Measurements from ENCODE around the gene SMARCC1.

Gene SMARCC1

DNA sequence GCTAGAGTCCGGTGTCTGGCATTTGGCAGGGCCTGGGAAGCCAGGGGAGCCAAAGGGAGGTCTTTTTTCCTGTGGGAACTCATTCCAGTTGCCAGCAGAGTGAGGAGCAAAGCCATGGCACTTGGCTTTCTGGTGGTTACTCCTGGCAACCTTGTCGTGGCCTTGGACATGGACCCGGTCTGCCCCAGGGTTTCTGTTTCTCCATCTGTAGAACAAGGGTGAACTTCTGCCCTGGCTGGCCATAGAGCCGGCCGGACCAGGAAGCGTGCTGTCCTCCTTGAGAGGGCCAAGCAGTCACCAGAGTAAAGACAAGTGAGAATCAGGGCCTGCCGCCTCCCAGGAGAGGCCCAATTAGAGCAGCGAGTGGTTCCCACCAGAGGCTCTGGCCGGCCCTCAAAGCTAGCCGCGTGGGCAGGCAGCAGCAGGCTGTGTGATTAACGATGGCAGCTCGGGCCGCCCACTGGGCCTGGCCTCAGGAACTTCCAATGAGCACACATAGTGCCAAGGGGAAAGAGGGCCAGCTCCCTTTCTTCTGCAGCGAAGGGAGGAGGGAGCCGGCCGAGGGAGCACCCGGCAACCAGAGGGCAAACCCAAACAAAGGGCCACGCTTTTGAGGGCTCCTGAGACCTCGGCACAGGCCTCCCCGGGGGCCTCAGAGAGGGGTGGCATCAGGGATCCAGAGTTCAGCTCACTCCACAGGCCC lies 239.1 kb downstream of the SMARCC1 start:
- Histone ChIP-seq H3K27ac (ENCODE audit: extremely low read depth, low read depth, low read length) (no peak overlapping the region), H3K4me3 (ENCODE audit: low read depth, low read length) (no peak overlapping the region), H3K36me3 (ENCODE audit: control insufficient read depth in 2 of 2, insufficient read depth in 1 of 2, low read length in 2 of 2) (no peaks in the 10 kb centered on the region), H3K9me3 (ENCODE audit: control insufficient read depth, insufficient read depth, low read depth, low read length) (no peaks in the 10 kb centered on the region), H3K4me1 (ENCODE audit: control insufficient read depth, insufficient read depth, low read length) (no peaks in the 10 kb centered on the region)
- POLR2A ChIA-PET: interaction anchor here (0.6 kb wide), 1 partner anchor 33 kb away, joined by 3 read pairs; no protein-coding TSS in a partner anchor
- CTCF ChIA-PET: no interaction called here
- TF ChIP-seq, protein P1, sequence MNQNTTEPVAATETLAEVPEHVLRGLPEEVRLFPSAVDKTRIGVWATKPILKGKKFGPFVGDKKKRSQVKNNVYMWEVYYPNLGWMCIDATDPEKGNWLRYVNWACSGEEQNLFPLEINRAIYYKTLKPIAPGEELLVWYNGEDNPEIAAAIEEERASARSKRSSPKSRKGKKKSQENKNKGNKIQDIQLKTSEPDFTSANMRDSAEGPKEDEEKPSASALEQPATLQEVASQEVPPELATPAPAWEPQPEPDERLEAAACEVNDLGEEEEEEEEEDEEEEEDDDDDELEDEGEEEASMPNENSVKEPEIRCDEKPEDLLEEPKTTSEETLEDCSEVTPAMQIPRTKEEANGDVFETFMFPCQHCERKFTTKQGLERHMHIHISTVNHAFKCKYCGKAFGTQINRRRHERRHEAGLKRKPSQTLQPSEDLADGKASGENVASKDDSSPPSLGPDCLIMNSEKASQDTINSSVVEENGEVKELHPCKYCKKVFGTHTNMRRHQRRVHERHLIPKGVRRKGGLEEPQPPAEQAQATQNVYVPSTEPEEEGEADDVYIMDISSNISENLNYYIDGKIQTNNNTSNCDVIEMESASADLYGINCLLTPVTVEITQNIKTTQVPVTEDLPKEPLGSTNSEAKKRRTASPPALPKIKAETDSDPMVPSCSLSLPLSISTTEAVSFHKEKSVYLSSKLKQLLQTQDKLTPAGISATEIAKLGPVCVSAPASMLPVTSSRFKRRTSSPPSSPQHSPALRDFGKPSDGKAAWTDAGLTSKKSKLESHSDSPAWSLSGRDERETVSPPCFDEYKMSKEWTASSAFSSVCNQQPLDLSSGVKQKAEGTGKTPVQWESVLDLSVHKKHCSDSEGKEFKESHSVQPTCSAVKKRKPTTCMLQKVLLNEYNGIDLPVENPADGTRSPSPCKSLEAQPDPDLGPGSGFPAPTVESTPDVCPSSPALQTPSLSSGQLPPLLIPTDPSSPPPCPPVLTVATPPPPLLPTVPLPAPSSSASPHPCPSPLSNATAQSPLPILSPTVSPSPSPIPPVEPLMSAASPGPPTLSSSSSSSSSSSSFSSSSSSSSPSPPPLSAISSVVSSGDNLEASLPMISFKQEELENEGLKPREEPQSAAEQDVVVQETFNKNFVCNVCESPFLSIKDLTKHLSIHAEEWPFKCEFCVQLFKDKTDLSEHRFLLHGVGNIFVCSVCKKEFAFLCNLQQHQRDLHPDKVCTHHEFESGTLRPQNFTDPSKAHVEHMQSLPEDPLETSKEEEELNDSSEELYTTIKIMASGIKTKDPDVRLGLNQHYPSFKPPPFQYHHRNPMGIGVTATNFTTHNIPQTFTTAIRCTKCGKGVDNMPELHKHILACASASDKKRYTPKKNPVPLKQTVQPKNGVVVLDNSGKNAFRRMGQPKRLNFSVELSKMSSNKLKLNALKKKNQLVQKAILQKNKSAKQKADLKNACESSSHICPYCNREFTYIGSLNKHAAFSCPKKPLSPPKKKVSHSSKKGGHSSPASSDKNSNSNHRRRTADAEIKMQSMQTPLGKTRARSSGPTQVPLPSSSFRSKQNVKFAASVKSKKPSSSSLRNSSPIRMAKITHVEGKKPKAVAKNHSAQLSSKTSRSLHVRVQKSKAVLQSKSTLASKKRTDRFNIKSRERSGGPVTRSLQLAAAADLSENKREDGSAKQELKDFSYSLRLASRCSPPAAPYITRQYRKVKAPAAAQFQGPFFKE (tag by site-specific recombination; IDR thresholded peaks at IDR 0.05; ENCODE audit: borderline replicate concordance): no peak
- TF ChIP-seq GLIS2 (tag by site-specific recombination; IDR thresholded peaks at IDR 0.05) (no peak), ZIC2 (tag by site-specific recombination; IDR thresholded peaks at IDR 0.05) (peak; percentile 50), ZNF776 (tag by site-specific recombination; IDR thresholded peaks at IDR 0.05; ENCODE audit: borderline replicate concordance) (no peak), ZNF514 (tag by site-specific recombination; IDR thresholded peaks at IDR 0.05) (no peak), OSR2 (tag by site-specific recombination; IDR thresholded peaks at IDR 0.05) (no peak), KLF7 (tag by site-specific recombination; IDR thresholded peaks at IDR 0.05; ENCODE audit: borderline replicate concordance) (no peak), ZNF112 (tag by site-specific recombination; IDR thresholded peaks at IDR 0.05) (no peak), EGR2 (tag by site-specific recombination; IDR thresholded peaks at IDR 0.05; ENCODE audit: low read depth) (peak; percentile 74), ZNF596 (tag by site-specific recombination; IDR thresholded peaks at IDR 0.05) (no peak), SP2 (tag by site-specific recombination; IDR thresholded peaks at IDR 0.05) (peak; percentile 21; the same call in 1 of the 2 replicates), ZNF16 (tag by site-specific recombination; IDR thresholded peaks at IDR 0.05; ENCODE audit: low read depth) (no peak), ZFP3 (tag by site-specific recombination; IDR thresholded peaks at IDR 0.05; ENCODE audit: low read depth) (no peak), ZNF677 (tag by site-specific recombination; IDR thresholded peaks at IDR 0.05) (no peak), YY2 (tag by site-specific recombination; IDR thresholded peaks at IDR 0.05) (no peak), ZFHX2 (tag by site-specific recombination; conservative IDR thresholded peaks at IDR 0.05) (peak; percentile 89), ZNF521 (tag by site-specific recombination; IDR thresholded peaks at IDR 0.05) (no peak)
- TF ChIP-seq, protein P2, sequence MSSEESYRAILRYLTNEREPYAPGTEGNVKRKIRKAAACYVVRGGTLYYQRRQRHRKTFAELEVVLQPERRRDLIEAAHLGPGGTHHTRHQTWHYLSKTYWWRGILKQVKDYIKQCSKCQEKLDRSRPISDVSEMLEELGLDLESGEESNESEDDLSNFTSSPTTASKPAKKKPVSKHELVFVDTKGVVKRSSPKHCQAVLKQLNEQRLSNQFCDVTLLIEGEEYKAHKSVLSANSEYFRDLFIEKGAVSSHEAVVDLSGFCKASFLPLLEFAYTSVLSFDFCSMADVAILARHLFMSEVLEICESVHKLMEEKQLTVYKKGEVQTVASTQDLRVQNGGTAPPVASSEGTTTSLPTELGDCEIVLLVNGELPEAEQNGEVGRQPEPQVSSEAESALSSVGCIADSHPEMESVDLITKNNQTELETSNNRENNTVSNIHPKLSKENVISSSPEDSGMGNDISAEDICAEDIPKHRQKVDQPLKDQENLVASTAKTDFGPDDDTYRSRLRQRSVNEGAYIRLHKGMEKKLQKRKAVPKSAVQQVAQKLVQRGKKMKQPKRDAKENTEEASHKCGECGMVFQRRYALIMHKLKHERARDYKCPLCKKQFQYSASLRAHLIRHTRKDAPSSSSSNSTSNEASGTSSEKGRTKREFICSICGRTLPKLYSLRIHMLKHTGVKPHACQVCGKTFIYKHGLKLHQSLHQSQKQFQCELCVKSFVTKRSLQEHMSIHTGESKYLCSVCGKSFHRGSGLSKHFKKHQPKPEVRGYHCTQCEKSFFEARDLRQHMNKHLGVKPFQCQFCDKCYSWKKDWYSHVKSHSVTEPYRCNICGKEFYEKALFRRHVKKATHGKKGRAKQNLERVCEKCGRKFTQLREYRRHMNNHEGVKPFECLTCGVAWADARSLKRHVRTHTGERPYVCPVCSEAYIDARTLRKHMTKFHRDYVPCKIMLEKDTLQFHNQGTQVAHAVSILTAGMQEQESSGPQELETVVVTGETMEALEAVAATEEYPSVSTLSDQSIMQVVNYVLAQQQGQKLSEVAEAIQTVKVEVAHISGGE (tag by site-specific recombination; conservative IDR thresholded peaks at IDR 0.05; ENCODE audit: low read depth): no peak
- TF ChIP-seq, protein P3, sequence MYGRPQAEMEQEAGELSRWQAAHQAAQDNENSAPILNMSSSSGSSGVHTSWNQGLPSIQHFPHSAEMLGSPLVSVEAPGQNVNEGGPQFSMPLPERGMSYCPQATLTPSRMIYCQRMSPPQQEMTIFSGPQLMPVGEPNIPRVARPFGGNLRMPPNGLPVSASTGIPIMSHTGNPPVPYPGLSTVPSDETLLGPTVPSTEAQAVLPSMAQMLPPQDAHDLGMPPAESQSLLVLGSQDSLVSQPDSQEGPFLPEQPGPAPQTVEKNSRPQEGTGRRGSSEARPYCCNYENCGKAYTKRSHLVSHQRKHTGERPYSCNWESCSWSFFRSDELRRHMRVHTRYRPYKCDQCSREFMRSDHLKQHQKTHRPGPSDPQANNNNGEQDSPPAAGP (tag by site-specific recombination; IDR thresholded peaks at IDR 0.05): no peak
- TF ChIP-seq, protein P4, sequence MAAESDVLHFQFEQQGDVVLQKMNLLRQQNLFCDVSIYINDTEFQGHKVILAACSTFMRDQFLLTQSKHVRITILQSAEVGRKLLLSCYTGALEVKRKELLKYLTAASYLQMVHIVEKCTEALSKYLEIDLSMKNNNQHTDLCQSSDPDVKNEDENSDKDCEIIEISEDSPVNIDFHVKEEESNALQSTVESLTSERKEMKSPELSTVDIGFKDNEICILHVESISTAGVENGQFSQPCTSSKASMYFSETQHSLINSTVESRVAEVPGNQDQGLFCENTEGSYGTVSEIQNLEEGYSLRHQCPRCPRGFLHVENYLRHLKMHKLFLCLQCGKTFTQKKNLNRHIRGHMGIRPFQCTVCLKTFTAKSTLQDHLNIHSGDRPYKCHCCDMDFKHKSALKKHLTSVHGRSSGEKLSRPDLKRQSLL (tag by site-specific recombination; IDR thresholded peaks at IDR 0.05): no peak
